Skeletal muscle cell (primary cell): ENCODE measurements around the gene MYADML2.

Experiments used
- DNase-seq: peaks from one replicate; pipeline ENCODE4 v3.0.0-alpha.2; 2010; ENCODE audit warnings: low read depth
- H3K4me3 ChIP-seq: 2 replicates; pipeline ENCODE4 v1.5.1; 2011; ENCODE audit warnings: low read depth, mild to moderate bottlenecking, control low read depth, low read length, moderate library complexity

Gene MYADML2

DNA sequence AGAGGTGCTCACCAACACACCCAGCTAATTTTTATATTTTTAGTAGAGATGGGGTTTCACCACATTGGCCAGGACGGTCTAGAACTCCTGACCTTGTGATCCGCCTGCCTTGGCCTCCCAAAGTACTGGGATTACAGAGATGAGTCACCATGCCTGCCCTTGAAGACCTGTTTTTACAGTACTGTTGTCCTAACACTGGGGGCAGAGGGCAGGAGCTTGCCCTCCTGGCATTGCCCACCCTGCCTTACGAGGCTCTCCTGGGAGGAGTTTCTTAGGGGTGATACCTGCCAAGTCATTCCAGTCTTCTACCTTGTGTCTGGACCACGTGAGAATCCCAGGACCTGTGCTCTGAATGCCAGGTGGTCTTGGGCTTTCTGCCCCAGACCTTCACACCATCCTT, 33.1 kb upstream of the MYADML2 start:
- no peak for DNase-seq
- no peak overlapping the region for H3K4me3 ChIP-seq

DNA sequence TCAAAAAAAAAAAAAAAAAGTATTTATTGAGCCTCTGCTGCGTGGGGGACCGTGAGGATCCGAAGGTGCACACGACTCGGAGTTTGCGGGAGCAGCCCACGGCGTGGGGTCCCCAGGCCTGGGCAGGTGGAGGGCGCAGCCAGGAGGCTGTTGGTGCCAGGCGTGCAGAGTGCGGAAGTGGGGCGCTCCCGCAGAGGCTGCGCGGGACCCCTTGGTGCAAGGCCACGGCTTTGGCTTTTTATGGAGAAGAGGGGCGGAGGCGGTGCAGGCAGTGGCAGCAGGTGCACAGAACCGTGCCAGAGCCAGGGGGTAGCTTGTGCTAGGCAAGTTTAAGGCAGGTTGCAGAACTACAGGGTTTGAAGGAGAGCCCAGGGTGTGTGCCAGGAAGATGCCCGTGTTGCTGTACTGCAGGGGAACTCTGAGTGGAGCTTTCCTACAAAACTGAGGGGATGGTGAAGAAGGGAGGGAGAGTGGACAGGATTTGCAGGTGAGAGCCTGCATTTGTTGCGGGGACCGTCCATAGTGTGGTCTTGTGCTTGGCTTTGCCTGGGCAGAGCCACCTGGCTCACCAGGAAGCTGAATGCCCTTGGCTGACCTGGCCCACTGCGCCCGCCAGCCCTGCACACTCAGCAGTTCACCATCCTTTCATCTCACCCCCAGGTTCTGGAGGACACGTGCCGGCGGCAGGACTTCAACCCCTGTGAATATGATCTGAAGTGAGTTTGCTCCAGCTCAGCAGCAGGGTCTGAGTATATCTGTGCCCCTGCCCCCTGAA, 31.7 kb upstream of the MYADML2 start:
- peak overlapping the region; percentile 82 for H3K4me3 ChIP-seq
- DNase-seq = no peak

DNA sequence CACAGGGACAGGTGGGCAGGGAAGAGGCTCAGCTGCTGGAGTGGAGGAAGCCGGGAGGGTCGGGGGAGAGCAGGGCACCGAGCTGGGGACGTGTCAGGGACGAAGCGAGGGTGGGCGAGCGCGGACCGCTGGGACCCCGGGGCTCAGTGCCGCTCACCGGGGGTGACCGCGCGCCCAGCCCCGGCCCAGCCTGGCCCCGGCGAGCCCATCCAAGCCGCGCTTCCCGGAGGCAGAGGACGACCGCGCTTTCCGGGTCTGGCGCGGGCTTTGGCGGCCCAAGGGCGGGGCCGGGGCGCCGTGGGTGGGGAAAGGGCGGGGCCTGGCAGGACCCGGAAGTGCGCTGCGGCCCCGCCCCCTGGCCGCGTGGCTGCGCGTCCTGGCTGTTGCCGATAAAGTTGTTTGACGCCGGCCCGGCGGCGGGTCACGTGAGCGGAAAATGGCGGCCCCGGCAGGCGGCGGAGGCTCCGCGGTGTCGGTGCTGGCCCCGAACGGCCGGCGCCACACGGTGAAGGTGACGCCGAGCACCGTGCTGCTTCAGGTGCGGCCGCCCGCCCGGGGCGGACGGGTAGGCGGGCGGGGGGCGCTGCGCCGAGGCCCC, 30.3 kb upstream of the MYADML2 start, which contains the start of gene ASPSCR1:
TSS of gene ASPSCR1 (plus strand) at position 419 of the 598 bp plus-strand sequence. CDS start at position 437, 18 bp downstream.
- DNase-seq = peak; percentile 74
- H3K4me3 ChIP-seq = peak within 1 kb of the TSS; percentile 82

DNA sequence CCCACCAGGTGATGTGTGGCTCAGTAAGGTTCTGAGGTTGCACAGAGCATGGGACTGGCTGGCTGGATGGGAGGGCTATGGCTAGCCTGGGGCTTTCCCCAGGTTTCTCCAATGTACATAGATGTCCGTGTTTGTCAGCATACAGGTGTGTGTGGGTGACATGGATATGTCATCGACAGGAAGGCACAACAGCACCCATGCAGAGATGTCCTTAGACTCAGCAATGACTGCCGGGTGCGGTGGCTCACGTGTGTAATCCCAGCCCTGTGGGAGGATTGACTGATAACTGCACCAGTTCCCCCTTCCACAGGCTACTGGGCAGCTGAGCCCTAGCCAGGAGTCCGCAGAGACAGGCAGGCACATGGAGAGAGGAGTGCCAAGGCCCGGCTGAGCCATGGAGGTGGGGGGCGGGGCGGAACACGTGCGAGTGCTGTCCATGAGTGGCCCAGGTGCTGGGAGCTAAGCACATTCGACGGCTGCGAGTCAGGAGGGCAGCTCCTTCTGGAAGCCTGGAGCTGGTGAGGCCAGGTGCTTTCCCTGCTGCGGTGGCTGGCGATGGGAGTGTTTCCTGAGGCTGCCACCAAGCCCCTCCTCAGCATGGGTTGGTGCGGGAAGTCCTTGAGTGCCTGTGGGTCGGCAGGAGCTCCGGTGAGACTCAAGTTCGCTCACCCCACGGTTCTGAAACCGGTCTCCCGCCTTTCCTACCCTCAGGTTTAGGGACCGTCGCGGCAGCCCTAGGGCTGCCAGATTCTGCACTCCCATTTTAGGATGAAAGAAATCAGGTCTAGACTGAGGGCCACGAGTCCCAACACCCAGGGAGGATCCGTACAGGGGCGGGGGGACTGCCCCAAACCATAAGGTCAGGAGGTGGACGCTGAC, 29.5 kb upstream of the MYADML2 start:
- DNase-seq = no peak
- peak overlapping the region; percentile 82 for H3K4me3 ChIP-seq

DNA sequence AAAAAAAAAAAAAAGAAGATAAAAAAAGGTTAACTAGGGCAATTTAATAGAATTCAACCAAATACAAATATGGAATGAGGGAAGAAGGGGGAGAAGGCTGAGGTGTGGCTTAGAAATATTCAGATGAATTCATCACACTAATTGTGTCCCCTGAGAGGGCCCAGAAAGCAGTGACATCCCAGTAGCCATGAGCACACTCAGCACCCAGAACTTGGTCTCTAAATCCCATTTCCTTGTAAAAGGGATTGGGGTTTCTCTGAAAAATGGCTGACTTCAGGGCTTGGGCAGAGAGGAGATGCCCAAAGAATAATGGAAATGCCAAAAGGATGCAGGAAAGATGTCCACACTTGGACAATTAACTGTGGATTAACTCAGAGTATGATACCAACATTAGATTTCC, 26.4 kb upstream of the MYADML2 start:
- H3K4me3 ChIP-seq = no peak overlapping the region
- no peak for DNase-seq

DNA sequence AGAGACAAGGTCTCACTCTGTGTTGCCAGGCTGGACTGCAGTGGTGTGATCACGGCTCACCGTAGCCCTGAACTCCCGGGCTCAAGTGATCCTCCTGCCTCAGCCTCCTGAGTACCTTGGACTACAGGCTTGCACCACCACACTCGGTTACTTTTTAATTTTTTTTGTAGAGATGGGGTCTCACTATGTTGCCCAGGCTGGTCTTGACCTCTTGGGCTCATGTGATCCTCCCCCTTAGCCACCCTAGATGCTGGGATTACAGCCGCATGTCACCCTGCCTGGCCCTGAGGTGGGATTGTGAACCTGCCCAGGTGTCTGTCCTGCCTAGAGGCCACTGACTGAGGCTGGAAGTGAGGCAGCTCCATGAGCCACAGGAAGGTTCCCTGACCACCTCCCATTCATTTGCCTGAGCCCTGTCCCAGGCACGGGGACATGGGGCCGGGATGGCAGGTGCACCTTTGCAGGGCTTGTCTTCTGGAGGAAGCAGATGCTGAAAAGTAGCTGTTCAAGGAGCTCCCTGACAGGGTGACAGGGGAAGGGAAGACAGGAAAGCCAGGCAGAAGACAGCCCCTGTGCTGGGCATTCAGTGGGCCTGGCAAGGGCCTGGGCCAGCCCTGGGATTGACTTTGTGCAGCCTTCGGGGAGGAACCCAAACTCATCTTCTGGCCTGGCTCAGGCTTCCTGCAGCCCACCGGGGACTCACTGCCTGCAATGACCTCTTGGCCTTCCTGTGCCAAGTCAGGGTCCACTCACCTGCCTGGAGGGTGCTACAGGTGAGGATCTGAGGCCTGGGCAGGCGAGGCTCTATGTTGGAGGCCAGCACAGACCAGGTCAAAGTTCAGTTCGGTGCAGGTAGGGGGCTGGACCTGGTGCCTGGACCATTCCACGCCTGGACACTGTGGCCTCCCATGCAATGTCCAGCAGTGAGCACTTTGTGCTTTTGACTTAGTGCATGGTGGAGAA, 22.1 kb upstream of the MYADML2 start:
- H3K4me3 ChIP-seq = no peak overlapping the region
- no peak for DNase-seq

DNA sequence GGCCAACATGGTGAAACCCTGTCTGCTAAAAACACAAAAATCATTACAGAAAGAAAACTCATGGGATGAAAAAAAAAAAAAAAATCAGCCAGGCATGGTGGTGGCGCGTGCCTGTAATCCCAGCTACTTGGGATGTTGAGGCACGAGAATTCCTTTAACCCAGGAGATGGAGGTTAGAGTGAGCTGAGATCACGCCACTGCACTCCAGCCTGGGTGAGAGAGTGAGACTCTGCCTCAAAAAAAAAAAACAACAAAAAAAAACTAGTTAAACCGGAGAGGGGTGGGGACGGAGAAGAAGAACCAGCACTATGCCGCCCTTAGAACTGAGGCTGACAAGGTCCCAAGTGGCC, 21.3 kb upstream of the MYADML2 start:
- H3K4me3 ChIP-seq = no peak overlapping the region
- no peak for DNase-seq

DNA sequence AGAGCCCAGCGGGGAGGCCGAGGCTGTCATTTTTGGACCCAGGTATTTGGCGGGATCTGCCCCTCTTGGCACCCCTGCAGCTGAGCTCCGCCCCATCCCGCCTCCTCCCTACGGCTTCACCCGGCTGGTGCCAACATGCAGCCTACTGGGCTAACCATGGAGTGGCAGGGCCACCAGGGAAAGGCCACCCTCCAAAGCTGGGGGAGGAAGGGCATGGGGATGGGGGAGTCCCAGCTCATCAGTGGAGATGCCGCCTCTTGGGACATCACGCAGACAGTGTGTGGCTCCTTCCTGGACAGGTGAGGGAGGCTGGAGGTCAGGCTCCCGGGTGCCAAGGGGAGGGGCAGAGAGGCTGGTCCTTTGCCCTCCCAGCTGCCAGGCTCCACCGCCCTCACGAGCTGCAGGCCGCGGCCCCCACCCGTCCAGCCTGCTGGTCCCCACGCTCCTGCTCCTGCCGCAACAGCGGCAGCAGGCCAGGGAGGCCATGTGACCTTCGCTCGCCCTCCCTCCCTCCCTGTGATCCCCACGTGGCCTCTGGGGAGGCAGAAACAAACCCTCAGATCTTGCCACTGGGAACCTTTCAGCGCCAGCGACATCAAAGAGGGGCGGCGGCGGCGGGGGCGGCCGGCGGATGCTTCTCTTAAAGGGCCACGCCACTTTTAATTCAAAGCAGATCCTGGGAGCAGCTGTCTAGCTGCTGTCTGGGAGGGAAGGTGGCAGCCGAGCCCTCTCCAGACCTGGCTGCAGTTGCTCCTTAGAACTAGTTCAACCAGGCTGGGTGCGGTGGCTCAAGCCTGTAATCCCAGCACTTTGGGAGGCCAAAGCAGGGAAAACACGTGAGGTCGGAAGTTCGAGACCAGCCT, 20.7 kb upstream of the MYADML2 start:
- no peak overlapping the region for H3K4me3 ChIP-seq
- DNase-seq = no peak

DNA sequence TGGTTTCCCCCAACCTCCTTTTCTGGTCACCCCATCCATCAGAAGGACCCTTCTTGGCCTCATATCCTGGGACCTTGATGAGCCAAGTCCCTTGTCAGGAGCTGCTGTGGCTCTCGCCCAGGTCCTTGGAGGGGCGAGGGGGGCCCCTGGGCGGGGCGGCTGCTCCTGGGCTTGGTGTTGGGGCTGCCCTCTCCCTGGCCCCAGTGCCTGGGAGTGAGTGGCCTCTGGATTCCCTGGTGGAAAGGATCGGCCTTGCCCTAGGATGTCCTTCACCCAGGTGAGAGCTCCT, 20.2 kb upstream of the MYADML2 start:
- DNase-seq = no peak
- H3K4me3 ChIP-seq = no peak overlapping the region

DNA sequence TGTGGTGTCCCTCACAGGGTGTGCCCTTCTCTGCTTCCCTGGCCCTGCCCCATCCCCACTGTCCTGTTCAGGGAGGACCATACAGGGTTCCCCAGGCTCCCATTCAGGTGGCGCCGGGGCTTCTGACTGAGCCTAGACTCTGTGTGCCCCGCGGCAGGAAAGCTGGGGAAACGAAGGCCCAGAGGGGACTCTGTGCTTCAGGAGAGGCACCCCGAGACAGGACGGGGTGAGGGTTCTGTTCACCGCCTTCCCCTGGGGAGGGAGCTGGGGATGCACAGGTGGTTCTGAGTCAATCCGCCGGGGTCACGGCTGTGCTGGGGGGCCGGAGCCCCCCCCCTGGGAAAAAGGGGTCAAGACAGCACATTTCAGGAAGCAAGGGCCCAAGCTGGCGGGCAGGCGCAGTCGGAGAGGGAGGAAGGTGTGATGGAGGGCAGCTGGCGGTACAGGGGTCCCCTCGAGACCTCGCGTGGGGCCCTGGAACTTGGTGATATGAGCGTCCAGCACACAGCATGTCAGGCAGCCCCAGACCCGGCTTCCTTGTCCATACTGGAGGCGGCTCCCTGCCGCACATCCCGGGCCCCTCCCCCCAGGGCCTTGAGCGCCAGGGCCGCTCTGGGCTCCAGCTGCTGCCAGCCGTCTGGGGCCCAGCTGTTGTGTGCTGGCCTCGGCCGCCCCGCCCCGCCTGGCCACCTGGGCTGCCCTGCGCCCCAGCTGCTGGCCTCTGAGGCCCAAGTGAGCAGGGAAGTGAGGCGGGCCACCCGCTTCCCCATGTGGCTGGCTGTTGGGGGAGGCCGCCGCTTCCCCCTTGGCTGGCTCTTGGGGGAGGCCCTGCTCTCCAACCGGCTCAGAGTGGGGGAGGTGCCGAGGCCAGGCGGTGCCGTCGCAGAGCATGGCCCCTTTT, 19.6 kb upstream of the MYADML2 start:
- peak; percentile 40 for DNase-seq

DNA sequence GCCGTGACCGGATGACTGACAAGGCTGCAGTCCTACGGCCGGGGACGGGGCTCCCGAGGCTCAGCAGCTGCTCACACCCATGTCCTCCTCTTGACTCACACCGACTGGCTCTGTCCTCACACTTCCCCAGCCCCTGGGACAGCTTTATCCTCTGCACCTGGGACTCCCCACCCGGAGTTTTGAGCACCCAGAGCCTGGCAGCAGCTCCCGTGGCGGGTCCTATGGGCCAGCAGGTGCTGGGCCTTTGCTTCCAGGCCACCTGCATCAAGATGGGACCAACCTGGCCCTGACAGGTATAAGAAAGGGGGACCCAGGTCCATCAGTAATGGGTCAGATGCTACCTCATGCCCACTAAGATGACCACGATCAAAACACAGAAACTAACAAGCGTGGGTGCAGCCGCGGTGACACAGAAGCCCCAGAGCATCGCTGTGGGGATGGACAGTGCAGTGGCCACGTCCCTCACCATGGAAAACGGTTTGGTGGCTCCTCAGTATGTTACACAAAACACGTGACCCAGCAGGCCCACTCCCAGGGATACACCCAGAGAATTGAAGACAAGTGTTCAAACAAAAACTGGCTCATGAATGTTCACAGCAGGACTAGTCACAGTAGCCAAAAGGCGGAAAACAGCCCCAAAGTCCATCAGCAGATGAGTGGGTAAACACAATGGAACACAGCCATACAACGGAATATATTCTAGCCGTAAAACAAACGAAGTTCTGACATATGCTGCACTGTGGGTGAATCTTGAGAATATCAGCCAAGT, 17.2 kb upstream of the MYADML2 start:
- DNase-seq = no peak
- no peak overlapping the region for H3K4me3 ChIP-seq

More for the DNA sequence above, 19.6 kb upstream of the MYADML2 start:
- no peak overlapping the region for H3K4me3 ChIP-seq

DNA sequence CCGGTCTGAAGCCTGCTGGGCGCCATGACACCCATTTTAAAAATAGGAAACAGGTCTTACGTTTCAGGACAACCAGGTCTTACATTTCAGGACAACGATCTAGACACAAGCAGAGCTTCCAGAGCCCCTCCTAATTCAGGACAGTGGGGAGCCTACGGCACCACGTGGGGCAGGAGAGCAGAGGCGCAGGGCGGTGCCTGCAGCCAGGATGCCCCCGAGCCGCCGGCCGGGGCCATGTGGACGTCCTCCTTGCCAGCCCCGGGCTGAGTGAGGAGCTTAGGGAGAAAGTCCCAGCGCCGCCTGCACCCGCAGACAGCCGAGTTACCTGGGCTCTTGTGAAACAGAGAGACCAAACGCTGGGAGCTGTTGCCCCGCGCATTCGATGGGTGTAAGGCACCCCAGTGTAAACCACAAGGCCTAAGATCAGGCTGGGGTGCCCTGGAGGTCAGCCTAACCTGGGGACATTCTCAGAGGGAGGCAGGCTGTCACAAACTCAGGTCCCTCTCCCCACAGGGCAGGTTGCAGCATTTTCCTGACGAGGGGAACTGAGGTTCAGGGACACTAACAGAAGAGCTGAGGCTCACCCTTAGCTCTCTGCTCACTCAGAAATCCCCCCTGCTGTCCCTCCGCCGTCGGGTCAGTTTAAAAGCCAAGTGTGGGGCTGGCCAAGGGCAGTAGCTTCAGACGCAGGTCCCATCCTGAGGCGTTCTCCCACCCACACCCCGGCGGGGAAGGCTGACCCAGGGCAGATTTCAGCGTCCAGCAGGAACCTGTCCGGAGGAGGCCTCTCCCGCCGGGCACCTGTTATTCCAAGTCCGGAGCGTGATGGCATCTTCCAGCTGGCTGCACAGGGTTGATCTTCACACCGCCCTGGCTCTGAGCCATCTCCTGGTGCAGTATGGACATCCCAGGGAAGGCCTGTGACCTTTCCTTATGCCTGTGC, 15.7 kb upstream of the MYADML2 start:
- H3K4me3 ChIP-seq = no peak overlapping the region
- no peak for DNase-seq

DNA sequence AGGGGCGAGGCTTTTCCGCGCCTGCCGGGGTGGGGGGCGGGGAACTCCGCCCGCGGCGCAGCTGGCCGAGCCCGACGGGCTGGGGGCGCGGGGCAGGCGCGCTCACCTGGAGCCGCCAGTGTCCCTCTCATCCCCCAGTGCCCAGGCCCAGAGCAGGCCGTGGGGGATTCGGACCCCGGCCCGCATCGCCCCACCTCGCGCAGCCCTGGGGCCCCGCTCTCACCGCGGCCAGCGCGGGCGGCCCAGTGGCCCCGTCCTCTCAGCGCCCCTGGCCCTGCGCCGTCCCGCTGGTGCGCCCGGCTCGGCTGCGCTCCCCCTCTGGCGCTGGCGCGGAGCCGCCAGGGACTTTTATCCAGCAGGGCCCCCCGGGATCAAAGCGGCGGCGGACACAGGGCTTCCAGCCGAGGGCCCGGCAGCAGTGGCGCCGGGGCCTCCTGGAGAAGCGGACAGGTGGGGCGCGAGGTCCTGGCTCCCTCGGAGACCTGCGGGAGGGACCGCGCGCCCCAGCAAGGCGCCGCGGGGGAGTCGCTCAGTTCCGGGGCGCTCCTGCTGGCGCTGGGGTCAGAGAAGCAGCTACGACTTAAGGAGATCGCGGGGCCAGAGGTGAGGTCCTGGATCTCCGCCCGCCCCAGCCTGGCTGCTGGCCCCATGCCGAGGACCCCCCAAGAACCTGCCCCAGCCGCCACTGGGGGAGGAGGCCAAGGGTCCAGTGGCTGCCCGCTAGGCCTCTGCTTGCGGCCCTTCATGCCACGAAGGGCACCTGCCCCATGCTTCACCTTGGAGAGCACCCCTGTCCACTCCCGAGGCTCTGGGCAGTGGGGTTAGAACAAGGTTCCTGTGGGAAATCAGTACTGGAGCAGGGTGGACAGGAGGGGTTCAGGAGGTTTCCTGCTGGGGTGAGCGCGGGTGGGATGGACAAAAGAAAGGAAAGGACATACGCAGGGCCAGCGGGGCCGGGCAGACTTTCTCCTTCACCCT, 14.8 kb upstream of the MYADML2 start:
- no peak for DNase-seq
- H3K4me3 ChIP-seq = no peak overlapping the region

DNA sequence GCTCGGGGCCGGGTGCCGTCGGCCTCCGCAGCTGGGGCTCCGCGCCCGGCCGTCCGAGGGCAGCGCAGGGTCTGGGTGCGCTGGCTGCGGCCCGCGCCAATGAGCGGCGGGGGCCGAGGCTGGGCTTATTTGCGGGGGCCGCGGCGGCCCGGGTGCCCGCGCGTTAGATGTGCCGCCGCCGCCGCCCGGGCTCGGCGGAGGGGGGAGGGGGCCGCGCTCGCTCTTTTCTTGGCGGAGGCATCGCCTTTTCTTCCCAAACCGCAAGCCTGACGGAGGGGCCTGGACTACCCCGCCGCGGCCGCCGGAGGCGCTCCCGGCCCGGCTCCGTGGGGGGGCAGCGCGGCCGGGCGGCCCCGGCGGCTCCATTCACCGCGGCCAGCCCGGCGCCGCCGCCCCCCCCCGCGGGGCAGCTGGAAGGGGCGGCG, 14.1 kb upstream of the MYADML2 start, which contains the start of gene NOTUM:
TSS of gene NOTUM (minus strand) at position 101 of the 425 bp plus-strand sequence. CDS start 278 bp downstream, outside the sequence.
- H3K4me3 ChIP-seq = peak within 1 kb of the TSS; percentile 27
- no peak for DNase-seq
